CD4-positive, alpha-beta T cell treated with Interleukin-1 beta for 1 hour (primary cell): ENCODE measurements around the gene ADRB1.
A peak's percentile ranks its signal among the peaks of the same experiment; 100 is the strongest.

Source experiments
- DNase-seq, 2 donors: peaks; one replicate each; pipeline ENCODE4 v3.0.0-alpha.2; 2020 to 2022

ADRB1 gene

GRCh38 chr10:114043532-114044246, at the start of gene ADRB1:
Gene ADRB1 (plus strand): TSS chr10:114043866. CDS start chr10:114044133, 267 bp downstream.
- DNase-seq: peak; percentile 42 to 75

- no peak for DNase-seq
Measured at GRCh38 chr10:113995201-113995600, 48.5 kb upstream of the ADRB1 start.

GRCh38 chr10:113997428-113997827, 46.2 kb upstream of the ADRB1 start:
- DNase-seq: no peak

GRCh38 chr10:113999531-113999930, 44.1 kb upstream of the ADRB1 start:
- DNase-seq: no peak

- no peak for DNase-seq
Measured at GRCh38 chr10:114000457-114001010, 43.1 kb upstream of the ADRB1 start.

GRCh38 chr10:114002422-114002821, 41.2 kb upstream of the ADRB1 start:
- no peak for DNase-seq

GRCh38 chr10:114003161-114003941, 40.3 kb upstream of the ADRB1 start:
- no peak for DNase-seq

- DNase-seq: no peak
Measured at GRCh38 chr10:114009281-114009996, 34.2 kb upstream of the ADRB1 start.

GRCh38 chr10:114010316-114010715, 33.4 kb upstream of the ADRB1 start:
- DNase-seq: no peak

- no peak for DNase-seq
Measured at GRCh38 chr10:114012650-114013049, 31.0 kb upstream of the ADRB1 start.

GRCh38 chr10:114015708-114016107, 28.0 kb upstream of the ADRB1 start:
- no peak for DNase-seq

GRCh38 chr10:114017271-114017670, 26.4 kb upstream of the ADRB1 start:
- no peak for DNase-seq

GRCh38 chr10:114017873-114018272, 25.8 kb upstream of the ADRB1 start:
- DNase-seq: no peak

GRCh38 chr10:114019226-114019625, 24.4 kb upstream of the ADRB1 start:
- DNase-seq: no peak

- no peak for DNase-seq
Measured at GRCh38 chr10:114021154-114021553, 22.5 kb upstream of the ADRB1 start.

GRCh38 chr10:114021717-114022680, 21.7 kb upstream of the ADRB1 start:
- no peak for DNase-seq

- DNase-seq: no peak
Measured at GRCh38 chr10:114022766-114023597, 20.7 kb upstream of the ADRB1 start.

GRCh38 chr10:114024876-114025610, 18.6 kb upstream of the ADRB1 start:
- peak; percentile 42 to 45 for DNase-seq

- DNase-seq: no peak
Measured at GRCh38 chr10:114025611-114026130, 18.0 kb upstream of the ADRB1 start.
